Activated T-helper 1 cell treated with anti-CD3 and anti-CD28 coated beads, Interleukin-12 subunit alpha, Interleukin-12 subunit beta, Interleukin-2, Interleukin-4 antibody, amounts not matched to agents 30 ng/mL and 10 ng/mL and 1 ng/mL, durations not matched to agents 14 hours and 24 hours and 36 hours (primary cell): Measurements from ENCODE around the gene SMPX. TPM values are rescaled to one million over a fixed set of nuclear protein-coding genes. Genes with fewer than 3 reads are reported as not detected.
A peak's percentile ranks its signal among the peaks of the same experiment; 100 is the strongest.

Source experiments
- DNase-seq: peaks from one replicate; pipeline ENCODE4 v3.0.0; 2021; ENCODE audit warnings: low spot score
- H3K27ac Mint-ChIP-seq: one replicate; pipeline ENCODE4 v1.8.0; 2021; ENCODE audit warnings: mild to moderate bottlenecking, mixed read lengths
- H3K27me3 Mint-ChIP-seq: one replicate; pipeline ENCODE4 v1.8.0; 2022; ENCODE audit warnings: mild to moderate bottlenecking, moderate library complexity, mixed read lengths; ENCODE audit not compliant: insufficient read depth
- H3K36me3 Mint-ChIP-seq: one replicate; pipeline ENCODE4 v1.8.0; 2021; ENCODE audit warnings: low read depth, mixed read lengths
- H3K4me1 Mint-ChIP-seq: one replicate; pipeline ENCODE4 v1.8.0; 2021; ENCODE audit warnings: low read depth, mixed read lengths
- H3K4me3 Mint-ChIP-seq: one replicate; pipeline ENCODE4 v1.8.0; 2021; ENCODE audit warnings: mild to moderate bottlenecking, moderate library complexity, mixed read lengths
- H3K9me3 Mint-ChIP-seq: one replicate; pipeline ENCODE4 v1.8.0; 2021; ENCODE audit warnings: mixed read lengths
- intact Hi-C: fragments of 100-400 bp; cut with micrococcal nuclease; formaldehyde crosslinking; loops from one replicate; pipeline ENCODE4 v1.15.1; 2024
- total RNA-seq: library from RNA; stranded (reverse); gene quantifications from 2 replicates; pipeline ENCODE4 v1.2.3, GENCODE V29; 2022

The SMPX gene
- total RNA-seq, 1 donor from 2014 or later: not detected

DNA sequence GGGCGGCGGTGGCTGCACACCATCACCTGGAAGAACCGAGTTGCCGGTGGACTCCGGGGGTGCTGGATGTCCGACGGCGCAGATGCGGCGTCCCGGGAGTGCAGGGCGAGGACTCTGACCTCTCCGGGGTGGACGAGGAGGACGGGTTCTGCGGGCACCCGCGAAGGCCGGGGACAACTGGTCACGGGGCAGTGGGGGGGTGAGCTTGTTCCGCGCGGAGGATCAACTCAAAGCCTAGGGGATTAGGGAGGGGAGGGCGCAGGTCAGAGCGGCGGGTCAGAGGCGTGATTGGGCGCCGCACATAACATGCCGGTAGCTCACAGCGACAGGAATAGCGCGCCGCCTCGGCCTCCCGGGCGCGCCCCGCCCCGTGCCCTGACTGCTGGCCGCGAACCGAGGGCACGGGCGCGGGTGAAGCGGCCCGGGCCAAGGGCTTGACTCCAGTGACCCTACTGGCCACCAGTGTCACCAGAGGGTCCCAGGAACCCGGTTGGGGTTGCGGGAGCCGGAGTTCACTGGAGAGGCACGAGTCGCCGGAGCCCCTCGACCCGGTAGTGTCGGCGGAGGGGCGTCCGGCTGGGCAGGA is 99.7 kb downstream of the SMPX start, which contains the start of gene KLHL34:
TSS of gene KLHL34 (minus strand) at position 179 of the 586 bp plus-strand sequence. CDS start 542 bp downstream, outside the sequence.
- DNase-seq: no peak
- Mint-ChIP-seq H3K36me3 (no peaks in the 10 kb centered on the region), H3K4me1 (no peaks in the 10 kb centered on the region), H3K27me3 (peaks cover 10% of the 10 kb centered on the region), H3K9me3 (no peaks in the 10 kb centered on the region), H3K4me3 (peak within 1 kb of the TSS; percentile 54), H3K27ac (peak within 1 kb of the TSS; percentile 29)
- intact Hi-C loops: no loop called here

DNA sequence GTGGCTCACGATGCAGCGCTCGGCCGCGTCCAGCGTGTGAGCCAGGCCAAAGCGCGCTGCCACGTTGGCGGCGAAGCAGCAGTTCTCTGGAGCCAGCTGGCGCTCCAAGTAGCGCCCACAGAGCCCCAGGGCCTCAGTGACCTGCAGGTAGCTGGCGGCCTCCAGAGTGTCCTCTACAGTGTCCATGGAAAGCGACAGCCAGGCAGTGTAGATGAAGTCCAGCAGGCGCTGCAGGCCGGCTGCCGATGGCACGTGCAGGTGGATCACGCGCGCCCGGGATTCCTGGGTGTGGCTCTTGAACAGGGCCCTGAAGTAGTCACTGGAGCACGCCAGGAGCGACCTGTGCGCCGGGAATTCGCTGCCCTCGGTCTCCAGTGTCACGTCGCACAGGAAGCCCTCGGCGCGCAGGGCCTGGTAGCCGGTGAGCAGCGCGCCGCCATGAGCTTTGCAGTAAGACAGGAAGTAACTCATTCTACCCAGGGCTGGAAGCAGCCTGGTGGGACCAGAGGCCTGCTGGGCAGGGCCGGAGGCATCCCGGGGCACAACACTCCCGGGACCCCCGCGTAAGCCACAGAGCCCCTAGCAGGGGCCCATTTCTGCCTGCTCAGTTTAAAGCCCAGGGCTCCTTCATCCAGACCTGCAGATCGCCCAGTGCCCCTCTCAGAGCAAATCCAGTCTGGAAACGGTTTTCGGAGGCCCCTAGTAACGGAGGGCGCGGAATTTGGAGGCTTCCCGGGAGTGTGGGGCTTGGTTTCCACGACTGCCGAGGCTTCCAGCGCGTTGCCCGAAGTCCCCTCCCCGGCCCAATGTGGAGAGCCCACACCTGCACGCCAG is 100.4 kb downstream of the SMPX start:
- intact Hi-C loops: no loop called here
- Mint-ChIP-seq H3K27ac (peak overlapping the region; percentile 29), H3K4me1 (no peaks in the 10 kb centered on the region), H3K9me3 (no peaks in the 10 kb centered on the region), H3K36me3 (no peaks in the 10 kb centered on the region), H3K4me3 (peak overlapping the region; percentile 39), H3K27me3 (peaks cover 10% of the 10 kb centered on the region)
- DNase-seq: no peak

DNA sequence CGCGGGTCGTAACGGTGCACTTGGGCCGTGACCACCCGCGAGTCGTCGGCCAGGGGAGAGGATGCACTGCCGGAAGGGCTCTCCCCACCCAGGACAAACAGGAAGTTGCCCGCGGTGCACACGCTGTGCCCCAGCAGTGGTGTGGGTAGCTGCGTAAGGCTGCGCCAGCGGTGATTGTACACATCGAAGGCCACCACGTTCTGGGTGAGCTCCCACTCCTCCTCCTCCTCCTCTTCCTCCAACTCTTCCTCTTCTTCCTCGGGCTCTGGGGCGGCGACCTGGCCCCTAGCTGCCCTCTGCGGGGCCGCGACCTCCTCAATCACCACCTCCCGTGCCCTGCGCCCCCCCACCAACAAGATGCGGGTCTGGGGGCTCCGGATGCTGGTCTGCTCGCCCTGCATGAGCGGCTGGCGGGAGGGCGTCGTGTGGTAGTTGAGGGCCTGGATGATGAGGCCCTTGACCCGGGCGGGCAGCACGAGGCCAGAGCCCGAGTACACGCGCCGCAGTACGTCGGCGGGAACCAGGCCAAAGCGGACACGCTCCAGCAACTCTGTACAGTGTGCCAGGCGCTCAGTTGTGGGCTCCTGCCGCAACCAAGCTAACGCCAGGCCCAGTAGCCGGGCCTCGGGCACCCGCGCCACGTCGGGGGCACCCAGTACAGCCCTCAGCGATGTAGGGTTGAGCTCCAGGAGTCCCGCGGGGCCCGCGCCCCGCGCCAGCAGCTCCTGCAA is 101.2 kb downstream of the SMPX start:
- H3K36me3 Mint-ChIP-seq: no peaks in the 10 kb centered on the region
- no peak for DNase-seq
- H3K9me3 Mint-ChIP-seq: no peaks in the 10 kb centered on the region
- intact Hi-C loops: no loop called here
- H3K4me3 Mint-ChIP-seq: no peak overlapping the region
- H3K4me1 Mint-ChIP-seq: no peaks in the 10 kb centered on the region
- H3K27ac Mint-ChIP-seq: no peak overlapping the region
- H3K27me3 Mint-ChIP-seq: peaks cover 10% of the 10 kb centered on the region

Other genes starting within 250 kb of the SMPX start
- gene KLHL34, start 99.8 kb downstream of the SMPX start, total RNA-seq: 0.26 and 0.42 TPM in 2 replicates
- 10.5 and 11.3 TPM in 2 replicates for gene MBTPS2, start 81.5 kb upstream of the SMPX start, total RNA-seq
- 2.2 and 2.3 TPM in 2 replicates for gene YY2, start 97.9 kb upstream of the SMPX start, total RNA-seq
- gene SMS, start 182.6 kb upstream of the SMPX start, total RNA-seq: 144 and 145 TPM in 2 replicates